OCI-LY7 (cell line): Measurements from ENCODE around the gene PLSCR2. TPM values are rescaled to one million over a fixed set of nuclear protein-coding genes. Genes with fewer than 3 reads are reported as not detected.

ENCODE experiments used
- BruUV-seq: library from RNA; stranded (reverse); fragments of 400-500 nt; replicated peaks from 2 replicates; lab custom pipeline; 2021; lab: Mats Ljungman, UMichigan
- CTCF ChIA-PET: fragments of 300-600 bp; sonication (Branson Sonifier 250); formaldehyde crosslinking; loops from one replicate; lab custom pipeline; 2022; ENCODE audit warnings: antibody characterized with exemption; ENCODE audit not compliant: unreplicated experiment; lab: Charles Lee
- POLR2A ChIA-PET: fragments of 300-600 bp; sonication (Branson Sonifier 250); formaldehyde crosslinking; loops from one replicate; lab custom pipeline; 2022; ENCODE audit warnings: antibody characterized with exemption; lab: Charles Lee
- DNase-seq: peaks from one replicate; pipeline ENCODE4 v3.0.0-alpha.2; 2015; ENCODE audit warnings: low spot score
- H2AFZ ChIP-seq: fragments of 200-600 bp; sonication (generic), shearing (Covaris generic); 2 replicates; pipeline ENCODE4 v1.6.1; 2014; ENCODE audit warnings: mild to moderate bottlenecking, antibody characterized with exemption, low read length, moderate library complexity
- H3K27ac ChIP-seq: fragments of 200-600 bp; sonication (generic); 2 replicates; pipeline ENCODE4 v1.5.1; 2014; ENCODE audit warnings: mixed run types, low read depth, mild to moderate bottlenecking, moderate library complexity, low read length, inconsistent platforms; ENCODE audit not compliant: poor library complexity, severe bottlenecking
- H3K36me3 ChIP-seq: fragments of 200-600 bp; sonication (generic); 2 replicates; pipeline ENCODE4 v1.6.1; 2014; ENCODE audit warnings: mild to moderate bottlenecking, antibody characterized with exemption, low read length, moderate library complexity, mixed read lengths; ENCODE audit not compliant: insufficient read depth
- H3K4me1 ChIP-seq: fragments of 200-600 bp; sonication (generic); 2 replicates; pipeline ENCODE4 v1.5.1; 2014; ENCODE audit warnings: mild to moderate bottlenecking, low read length; ENCODE audit not compliant: insufficient read depth, poor library complexity, severe bottlenecking
- H3K4me2 ChIP-seq: fragments of 200-600 bp; sonication (generic); 2 replicates; pipeline ENCODE4 v1.6.1; 2014; ENCODE audit warnings: mild to moderate bottlenecking, low read length
- H3K4me3 ChIP-seq: fragments of 200-600 bp; sonication (generic); 2 replicates; pipeline ENCODE4 v1.5.1; 2014; ENCODE audit warnings: mild to moderate bottlenecking, low read depth, low read length; ENCODE audit not compliant: poor library complexity, severe bottlenecking
- H3K79me2 ChIP-seq: fragments of 200-600 bp; sonication (generic); 2 replicates; pipeline ENCODE4 v1.6.1; 2016; ENCODE audit warnings: low read depth, mild to moderate bottlenecking, low read length, moderate library complexity, mixed read lengths; ENCODE audit not compliant: insufficient read depth
- H3K9me2 ChIP-seq: fragments of 200-600 bp; sonication (generic); 2 replicates; pipeline ENCODE4 v1.6.1; 2016; ENCODE audit warnings: mild to moderate bottlenecking, low read length, mixed read lengths; ENCODE audit not compliant: insufficient read depth
- H3K9me3 ChIP-seq: fragments of 200-600 bp; sonication (generic); 2 replicates; pipeline ENCODE4 v1.6.1; 2014; ENCODE audit warnings: mild to moderate bottlenecking, mixed run types, low read length, mixed read lengths
- H4K20me1 ChIP-seq: fragments of 200-600 bp; sonication (generic); 2 replicates; pipeline ENCODE4 v1.6.1; 2014; ENCODE audit warnings: mild to moderate bottlenecking, antibody characterized with exemption, low read length, moderate library complexity, mixed read lengths; ENCODE audit not compliant: insufficient read depth
- CTCF ChIP-seq: fragments of 200-600 bp; sonication (generic); conservative IDR thresholded peaks from 2 replicates; pipeline ENCODE4 v1.5.1; 2014; ENCODE audit warnings: mild to moderate bottlenecking, antibody characterized with exemption, low read length, moderate library complexity, mixed read lengths
- EZH2phosphoT487 ChIP-seq: fragments of 200-600 bp; sonication (generic); IDR thresholded peaks from 2 replicates; pipeline ENCODE4 v1.6.1; 2018; ENCODE audit warnings: low read depth, borderline replicate concordance, mild to moderate bottlenecking, mixed run types, antibody characterized with exemption, low read length, moderate library complexity, mixed read lengths
- intact Hi-C: fragments of 100-400 bp; cut with micrococcal nuclease; formaldehyde crosslinking; loops from one replicate; pipeline ENCODE4 v1.10.0; 2022; ENCODE audit not compliant: unreplicated experiment
- total RNA-seq, 2 experiments: library from RNA; depleted of rRNA in 1 of 2; stranded (reverse); fragments of >200 nt in 1 of 2; shearing (Covaris generic) in 1 of 2; gene quantifications; 2 replicates each; pipeline ENCODE4 v1.2.3, GENCODE V29; 2014 to 2022

The PLSCR2 gene
- total RNA-seq, 2 experiments from 2014 or later, result not detected

DNA sequence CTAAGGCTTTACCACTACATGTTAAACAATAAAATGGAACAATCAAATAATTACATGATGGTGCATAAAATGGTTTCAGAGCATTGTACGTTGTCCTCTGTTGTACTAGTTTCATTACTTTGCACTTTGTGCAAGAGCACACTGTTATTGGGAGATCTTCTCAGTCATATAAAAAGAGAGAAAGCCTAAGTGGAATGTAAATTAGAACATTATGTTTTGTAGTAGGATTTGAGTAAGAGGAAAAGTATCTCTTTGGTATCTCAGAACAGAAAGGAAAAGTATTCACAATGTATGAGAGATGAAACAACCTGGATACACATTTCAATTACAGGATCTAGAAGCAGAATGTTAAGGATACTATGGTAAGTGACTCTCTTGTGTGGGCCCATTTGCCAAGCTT is 26.9 kb upstream of the PLSCR2 start:
- no peaks in the 10 kb centered on the region for H3K9me2 ChIP-seq
- ChIA-PET POLR2A (interaction anchor here (0.7 kb wide), 2 partner anchors 137 to 251 kb away, joined by 3 to 4 read pairs; no protein-coding TSS in a partner anchor), CTCF (no interaction called here)
- H3K4me2 ChIP-seq, result no peak overlapping the region
- TF ChIP-seq EZH2phosphoT487, result no peak
- TF ChIP-seq CTCF, result no peak
- H3K9me3 ChIP-seq, result no peaks in the 10 kb centered on the region
- no peak for DNase-seq
- H3K4me1 ChIP-seq, result no peaks in the 10 kb centered on the region
- no peaks in the 10 kb centered on the region for H3K79me2 ChIP-seq
- H3K36me3 ChIP-seq, result no peaks in the 10 kb centered on the region
- intact Hi-C loops, result no loop called here
- no peak overlapping the region for H3K4me3 ChIP-seq
- H2AFZ ChIP-seq, result no peak overlapping the region
- no TSS peak for BruUV-seq
- no peaks in the 10 kb centered on the region for H4K20me1 ChIP-seq
- H3K27ac ChIP-seq, result no peak overlapping the region

- CTCF ChIA-PET, result no interaction called here
- POLR2A ChIA-PET, result interaction anchor here (0.6 kb wide), 1 partner anchor 9 kb away, joined by 3 read pairs; no protein-coding TSS in a partner anchor
- intact Hi-C loops, result no loop called here
Observed at GRCh38 chr3:146493761-146494160, 24.4 kb upstream of the PLSCR2 start.

More at GRCh38 chr3:146493761-146494160, 24.4 kb upstream of the PLSCR2 start:
- H3K4me3 ChIP-seq, result no peak overlapping the region
- BruUV-seq, result no TSS peak
- no peaks in the 10 kb centered on the region for H3K9me3 ChIP-seq
- H3K79me2 ChIP-seq, result no peaks in the 10 kb centered on the region
- H4K20me1 ChIP-seq, result no peaks in the 10 kb centered on the region
- H3K27ac ChIP-seq, result no peak overlapping the region
- H3K36me3 ChIP-seq, result no peaks in the 10 kb centered on the region
- DNase-seq, result no peak
- no peak overlapping the region for H3K4me2 ChIP-seq
- H2AFZ ChIP-seq, result no peak overlapping the region
- H3K9me2 ChIP-seq, result no peaks in the 10 kb centered on the region
- TF ChIP-seq CTCF (no peak), EZH2phosphoT487 (no peak)
- H3K4me1 ChIP-seq, result no peaks in the 10 kb centered on the region
